ENCODE results near the gene EXPH5. TPM values are rescaled to one million over a fixed set of nuclear protein-coding genes. Genes with fewer than 3 reads are reported as not detected.

Gene EXPH5
- total and polyA plus RNA-seq, 2 of the 8 experiments (the other 6 are each of a cell fraction or from before 2014, with no cell fraction given), result 1.1 to 11.5 TPM

DNA sequence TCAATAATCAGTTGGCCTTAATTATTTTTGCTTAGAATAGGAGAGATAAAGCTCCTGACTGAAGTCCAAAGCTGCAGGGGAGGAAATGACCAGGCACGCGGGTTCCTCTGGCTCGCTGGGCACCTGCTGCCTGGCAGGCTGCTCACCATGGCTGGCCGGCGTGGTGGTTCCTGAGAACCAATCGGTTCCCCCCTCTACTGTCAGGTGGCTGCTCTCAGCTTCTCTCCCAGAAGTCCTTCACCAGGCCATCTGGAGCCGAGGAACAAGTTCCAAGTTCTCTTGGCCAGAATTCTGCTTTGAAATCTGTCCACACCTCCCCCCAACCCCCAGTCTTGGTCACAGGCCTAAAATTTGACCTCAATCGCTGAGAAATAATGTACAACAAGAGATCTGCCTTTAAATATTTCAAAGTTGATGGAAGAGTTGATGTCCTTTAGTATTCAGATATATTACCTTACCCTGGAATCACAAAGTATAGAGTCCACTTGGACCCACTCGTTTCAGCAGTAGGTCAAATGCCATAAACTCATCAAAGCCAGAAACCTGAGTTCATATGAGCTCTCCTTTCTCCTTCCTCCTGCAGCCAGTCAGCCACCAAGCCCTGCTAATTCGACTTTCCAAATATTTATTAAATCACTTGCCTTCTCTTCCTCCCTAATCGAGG, 25.2 kb downstream of the EXPH5 start (continued):
- TF ChIP-seq CHD7 (IDR thresholded peaks at IDR 0.05; ENCODE audit: insufficient replicate concordance, low read length), result no peak
- TF ChIP-seq GTF2F1 (IDR thresholded peaks at IDR 0.05; ENCODE audit: borderline replicate concordance, low read depth, low read length), result no peak
- no peak for TF ChIP-seq SUZ12 (IDR thresholded peaks at IDR 0.05; ENCODE audit: low read length)
- TF ChIP-seq POLR2AphosphoS5 (IDR thresholded peaks at IDR 0.05; ENCODE audit: low read depth, low read length), result no peak
- no peak for TF ChIP-seq SAP30 (IDR thresholded peaks at IDR 0.05; ENCODE audit: insufficient read depth, insufficient replicate concordance, low read length)
- no peak for TF ChIP-seq CBX8 (IDR thresholded peaks at IDR 0.05; ENCODE audit: borderline replicate concordance, low read depth, low read length)
- TF ChIP-seq ASH2L (IDR thresholded peaks at IDR 0.05; ENCODE audit: low read length), result no peak
- TF ChIP-seq JUND (IDR thresholded peaks at IDR 0.05; ENCODE audit: low read length), result no peak
